Brain pericyte (primary cell): Measurements from ENCODE around the gene R3HDML.

Experiments used
- DNase-seq: peaks from one replicate; pipeline ENCODE4 v3.0.0-alpha.2; 2012; ENCODE audit warnings: low read depth, low spot score

Gene R3HDML

DNA sequence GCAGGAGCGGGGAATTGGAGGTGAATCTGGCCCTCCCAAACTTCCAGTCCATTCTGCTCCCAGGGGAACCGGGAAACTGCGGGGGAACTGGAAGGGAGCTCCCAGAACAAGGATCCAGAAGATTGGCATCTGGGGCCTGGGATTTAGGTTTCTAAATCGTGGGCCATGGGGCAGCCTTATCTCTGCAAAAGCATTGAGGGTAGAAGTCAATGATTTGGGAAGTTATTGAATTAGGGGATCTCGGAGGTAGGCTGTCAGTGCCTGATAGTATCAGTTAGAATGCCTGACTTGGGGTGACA is 63.8 kb downstream of the R3HDML start:
- DNase-seq, result no peak
